SH-SY5Y (cell line): ENCODE data around the gene ADAMTS17.

Experiments
- GATA2 ChIP-seq: IDR thresholded peaks from 2 replicates; pipeline ENCODE4 v1.6.1; 2011; ENCODE audit warnings: mild to moderate bottlenecking, low read depth, low read length
- GATA3 ChIP-seq: IDR thresholded peaks from 2 replicates; pipeline ENCODE4 v1.6.1; 2011; ENCODE audit warnings: low read depth, mild to moderate bottlenecking, low read length, moderate library complexity

DNA sequence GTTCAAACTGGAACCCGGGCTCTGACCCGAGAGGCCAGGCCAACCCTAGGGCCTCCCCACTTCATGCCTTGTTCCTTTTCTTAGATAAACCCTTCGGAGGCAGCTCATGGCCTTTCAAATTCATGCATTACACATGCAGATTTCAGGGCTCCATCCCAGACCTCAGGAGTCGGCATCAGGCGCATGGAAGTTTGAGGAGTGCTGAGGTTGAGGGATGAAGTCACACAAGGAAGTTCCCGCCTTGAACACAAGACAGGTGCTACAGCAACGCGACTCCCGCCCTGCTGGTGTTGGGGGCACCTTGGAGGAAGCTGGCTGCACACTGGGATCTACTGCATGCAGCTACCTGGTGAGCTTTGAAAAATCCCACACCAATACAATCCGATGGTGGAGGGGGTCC is 363.3 kb downstream of the ADAMTS17 start:
- TF ChIP-seq GATA2: no peak
- no peak for TF ChIP-seq GATA3
